Neural cell (in vitro differentiated cells): ENCODE results near the gene PVALEF. TPM values are rescaled to one million over a fixed set of nuclear protein-coding genes. Genes with fewer than 3 reads are reported as not detected.

Experiments
- H2AFZ ChIP-seq: fragments of 200-600, 300-800 bp; sonication (generic), shearing (Covaris generic); 2 replicates; pipeline ENCODE4 v1.6.0; 2014; ENCODE audit warnings: low read depth, mild to moderate bottlenecking, antibody characterized with exemption, low read length, moderate library complexity
- H3F3A ChIP-seq: fragments of 200-600 bp; shearing (Covaris generic); 2 replicates; pipeline ENCODE4 v1.6.1; 2016; ENCODE audit warnings: mild to moderate bottlenecking, moderate library complexity, mixed read lengths, antibody characterized with exemption, low read length; ENCODE audit not compliant: insufficient read depth, poor library complexity, severe bottlenecking
- H3K27ac ChIP-seq: fragments of 200-600, 300-800 bp; sonication (generic), shearing (Covaris generic); 2 replicates; pipeline ENCODE4 v1.5.1; 2014; ENCODE audit warnings: mild to moderate bottlenecking, low read length, moderate library complexity
- H3K27me3 ChIP-seq: fragments of 300-800, 200-600 bp; sonication (generic), shearing (Covaris generic); 2 replicates; pipeline ENCODE4 v1.6.0; 2014; ENCODE audit warnings: mild to moderate bottlenecking, low read depth, low read length, moderate library complexity; ENCODE audit not compliant: insufficient read depth
- H3K36me3 ChIP-seq: fragments of 300-800, 200-600 bp; sonication (generic), shearing (Covaris generic); 2 replicates; pipeline ENCODE4 v1.5.1; 2014; ENCODE audit warnings: mild to moderate bottlenecking, antibody characterized with exemption, low read length, moderate library complexity; ENCODE audit not compliant: insufficient read depth
- H3K4me2 ChIP-seq: fragments of 300-800, 200-600 bp; sonication (generic), shearing (Covaris generic); 2 replicates; pipeline ENCODE4 v1.6.0; 2014; ENCODE audit warnings: mild to moderate bottlenecking, low read length
- H3K4me3 ChIP-seq: fragments of 300-800, 200-600 bp; sonication (generic), shearing (Covaris generic); 2 replicates; pipeline ENCODE4 v1.5.1; 2014; ENCODE audit warnings: mild to moderate bottlenecking, low read length, moderate library complexity
- H3K79me2 ChIP-seq: fragments of 200-600 bp; shearing (Covaris generic); replicated peaks from 2 replicates; pipeline ENCODE4 v1.6.0; 2014; ENCODE audit warnings: mild to moderate bottlenecking, low read length, moderate library complexity; ENCODE audit not compliant: insufficient read depth
- H3K9ac ChIP-seq: fragments of 300-800, 200-600 bp; sonication (generic), shearing (Covaris generic); 2 replicates; pipeline ENCODE4 v1.6.1; 2016; ENCODE audit warnings: mild to moderate bottlenecking, low read length, mixed read lengths
- H3K9me2 ChIP-seq: fragments of 200-600 bp; shearing (Covaris generic); 2 replicates; pipeline ENCODE4 v1.6.1; 2016; ENCODE audit warnings: mild to moderate bottlenecking, low read length, mixed read lengths; ENCODE audit not compliant: insufficient read depth
- H3K9me3 ChIP-seq: fragments of 200-600, 300-800 bp; sonication (generic), shearing (Covaris generic); 2 replicates; pipeline ENCODE4 v1.6.1; 2016; ENCODE audit warnings: mild to moderate bottlenecking, mixed run types, low read length, moderate library complexity, mixed read lengths
- H4K20me1 ChIP-seq: fragments of 200-600 bp; shearing (Covaris generic); 2 replicates; pipeline ENCODE4 v1.6.1; 2016; ENCODE audit warnings: mild to moderate bottlenecking, mixed run types; ENCODE audit not compliant: insufficient read depth
- EP300 ChIP-seq: fragments of 450-650 bp; conservative IDR thresholded peaks from 2 replicates; pipeline ENCODE4 v1.6.1; 2014; ENCODE audit warnings: antibody characterized with exemption, mild to moderate bottlenecking, moderate library complexity; ENCODE audit not compliant: poor library complexity, severe bottlenecking
- EZH2 ChIP-seq: fragments of 200-600, 300-800 bp; shearing (Covaris generic), sonication (generic); IDR thresholded peaks from 2 replicates; pipeline ENCODE4 v1.6.1; 2014; ENCODE audit warnings: antibody characterized with exemption, low read length, borderline replicate concordance, mild to moderate bottlenecking; ENCODE audit not compliant: insufficient read depth, poor library complexity, severe bottlenecking
- MXI1 ChIP-seq: fragments of 450-650 bp; conservative IDR thresholded peaks from 2 replicates; pipeline ENCODE4 v1.6.1; 2014; ENCODE audit warnings: antibody characterized with exemption, mild to moderate bottlenecking; ENCODE audit not compliant: poor library complexity, severe bottlenecking
- POLR2AphosphoS5 ChIP-seq: IDR thresholded peaks from 2 replicates; pipeline ENCODE4 v1.6.1; 2012
- RAD21 ChIP-seq: fragments of 450-650 bp; conservative IDR thresholded peaks from 2 replicates; pipeline ENCODE4 v1.6.1; 2014; ENCODE audit warnings: antibody characterized with exemption, mild to moderate bottlenecking, moderate library complexity
- SMC3 ChIP-seq: fragments of 450-650 bp; conservative IDR thresholded peaks from 2 replicates; pipeline ENCODE4 v1.6.1; 2014; ENCODE audit warnings: antibody characterized with exemption, mild to moderate bottlenecking, moderate library complexity; ENCODE audit not compliant: poor library complexity
- TAF1 ChIP-seq: IDR thresholded peaks from 2 replicates; pipeline ENCODE4 v1.6.1; 2012; ENCODE audit warnings: low read depth
- polyA plus RNA-seq: library from polyadenylated mRNA; depleted of rRNA; stranded (reverse); fragments of >200 nt; gene quantifications from 2 replicates; pipeline ENCODE4 v1.2.3, GENCODE V29; 2014
- TF ChIP-seq, protein P1 (sequence below): fragments of 450-650 bp; IDR thresholded peaks from 2 replicates; pipeline ENCODE4 v1.5.1; 2014; ENCODE audit warnings: antibody characterized with exemption, mild to moderate bottlenecking, moderate library complexity; ENCODE audit not compliant: poor library complexity, severe bottlenecking
- TF ChIP-seq, protein P2 (sequence below): IDR thresholded peaks from 2 replicates; pipeline ENCODE4 v1.6.1; 2012; ENCODE audit warnings: borderline replicate concordance

The PVALEF gene
- polyA plus RNA-seq, 1 donor from 2014 or later: not detected

DNA sequence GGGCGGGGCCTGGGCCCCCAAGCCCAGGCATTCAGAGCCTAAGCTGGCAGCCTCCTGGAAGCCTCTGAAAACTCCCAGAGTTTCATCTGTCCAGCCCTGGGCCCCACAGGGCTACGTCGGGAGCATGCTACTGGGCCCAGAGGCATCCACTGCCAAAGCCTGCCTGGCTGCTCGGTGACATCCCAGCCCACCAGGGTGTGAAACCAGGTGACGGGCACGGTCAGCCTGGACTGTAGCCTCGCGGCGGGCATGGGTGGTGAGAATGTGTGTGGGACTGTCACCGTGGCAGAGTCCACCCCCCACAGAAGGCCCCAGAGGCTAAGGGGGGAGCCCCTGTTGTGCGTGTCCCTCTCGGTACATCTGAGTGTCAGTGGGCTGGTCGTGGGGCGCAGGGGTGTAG, 26.3 kb downstream of the PVALEF start:
- no peak for TF ChIP-seq MXI1
- TF ChIP-seq TAF1: no peak
- TF ChIP-seq RAD21: no peak
- TF ChIP-seq EZH2: no peak
- TF ChIP-seq POLR2AphosphoS5: no peak
- TF ChIP-seq, protein P1, sequence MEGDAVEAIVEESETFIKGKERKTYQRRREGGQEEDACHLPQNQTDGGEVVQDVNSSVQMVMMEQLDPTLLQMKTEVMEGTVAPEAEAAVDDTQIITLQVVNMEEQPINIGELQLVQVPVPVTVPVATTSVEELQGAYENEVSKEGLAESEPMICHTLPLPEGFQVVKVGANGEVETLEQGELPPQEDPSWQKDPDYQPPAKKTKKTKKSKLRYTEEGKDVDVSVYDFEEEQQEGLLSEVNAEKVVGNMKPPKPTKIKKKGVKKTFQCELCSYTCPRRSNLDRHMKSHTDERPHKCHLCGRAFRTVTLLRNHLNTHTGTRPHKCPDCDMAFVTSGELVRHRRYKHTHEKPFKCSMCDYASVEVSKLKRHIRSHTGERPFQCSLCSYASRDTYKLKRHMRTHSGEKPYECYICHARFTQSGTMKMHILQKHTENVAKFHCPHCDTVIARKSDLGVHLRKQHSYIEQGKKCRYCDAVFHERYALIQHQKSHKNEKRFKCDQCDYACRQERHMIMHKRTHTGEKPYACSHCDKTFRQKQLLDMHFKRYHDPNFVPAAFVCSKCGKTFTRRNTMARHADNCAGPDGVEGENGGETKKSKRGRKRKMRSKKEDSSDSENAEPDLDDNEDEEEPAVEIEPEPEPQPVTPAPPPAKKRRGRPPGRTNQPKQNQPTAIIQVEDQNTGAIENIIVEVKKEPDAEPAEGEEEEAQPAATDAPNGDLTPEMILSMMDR: no peak
- TF ChIP-seq SMC3: no peak
- TF ChIP-seq EP300: no peak
- TF ChIP-seq, protein P2, sequence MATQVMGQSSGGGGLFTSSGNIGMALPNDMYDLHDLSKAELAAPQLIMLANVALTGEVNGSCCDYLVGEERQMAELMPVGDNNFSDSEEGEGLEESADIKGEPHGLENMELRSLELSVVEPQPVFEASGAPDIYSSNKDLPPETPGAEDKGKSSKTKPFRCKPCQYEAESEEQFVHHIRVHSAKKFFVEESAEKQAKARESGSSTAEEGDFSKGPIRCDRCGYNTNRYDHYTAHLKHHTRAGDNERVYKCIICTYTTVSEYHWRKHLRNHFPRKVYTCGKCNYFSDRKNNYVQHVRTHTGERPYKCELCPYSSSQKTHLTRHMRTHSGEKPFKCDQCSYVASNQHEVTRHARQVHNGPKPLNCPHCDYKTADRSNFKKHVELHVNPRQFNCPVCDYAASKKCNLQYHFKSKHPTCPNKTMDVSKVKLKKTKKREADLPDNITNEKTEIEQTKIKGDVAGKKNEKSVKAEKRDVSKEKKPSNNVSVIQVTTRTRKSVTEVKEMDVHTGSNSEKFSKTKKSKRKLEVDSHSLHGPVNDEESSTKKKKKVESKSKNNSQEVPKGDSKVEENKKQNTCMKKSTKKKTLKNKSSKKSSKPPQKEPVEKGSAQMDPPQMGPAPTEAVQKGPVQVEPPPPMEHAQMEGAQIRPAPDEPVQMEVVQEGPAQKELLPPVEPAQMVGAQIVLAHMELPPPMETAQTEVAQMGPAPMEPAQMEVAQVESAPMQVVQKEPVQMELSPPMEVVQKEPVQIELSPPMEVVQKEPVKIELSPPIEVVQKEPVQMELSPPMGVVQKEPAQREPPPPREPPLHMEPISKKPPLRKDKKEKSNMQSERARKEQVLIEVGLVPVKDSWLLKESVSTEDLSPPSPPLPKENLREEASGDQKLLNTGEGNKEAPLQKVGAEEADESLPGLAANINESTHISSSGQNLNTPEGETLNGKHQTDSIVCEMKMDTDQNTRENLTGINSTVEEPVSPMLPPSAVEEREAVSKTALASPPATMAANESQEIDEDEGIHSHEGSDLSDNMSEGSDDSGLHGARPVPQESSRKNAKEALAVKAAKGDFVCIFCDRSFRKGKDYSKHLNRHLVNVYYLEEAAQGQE: no peak
- Histone ChIP-seq H3K36me3 (no peaks in the 10 kb centered on the region), H3F3A (no peaks in the 10 kb centered on the region), H4K20me1 (no peaks in the 10 kb centered on the region), H3K27ac (no peak overlapping the region), H3K9ac (no peak overlapping the region), H3K9me3 (no peaks in the 10 kb centered on the region), H3K4me2 (no peak overlapping the region), H3K9me2 (no peaks in the 10 kb centered on the region), H2AFZ (no peak overlapping the region), H3K79me2 (no peaks in the 10 kb centered on the region), H3K27me3 (no peaks in the 10 kb centered on the region), H3K4me3 (no peak overlapping the region)

DNA sequence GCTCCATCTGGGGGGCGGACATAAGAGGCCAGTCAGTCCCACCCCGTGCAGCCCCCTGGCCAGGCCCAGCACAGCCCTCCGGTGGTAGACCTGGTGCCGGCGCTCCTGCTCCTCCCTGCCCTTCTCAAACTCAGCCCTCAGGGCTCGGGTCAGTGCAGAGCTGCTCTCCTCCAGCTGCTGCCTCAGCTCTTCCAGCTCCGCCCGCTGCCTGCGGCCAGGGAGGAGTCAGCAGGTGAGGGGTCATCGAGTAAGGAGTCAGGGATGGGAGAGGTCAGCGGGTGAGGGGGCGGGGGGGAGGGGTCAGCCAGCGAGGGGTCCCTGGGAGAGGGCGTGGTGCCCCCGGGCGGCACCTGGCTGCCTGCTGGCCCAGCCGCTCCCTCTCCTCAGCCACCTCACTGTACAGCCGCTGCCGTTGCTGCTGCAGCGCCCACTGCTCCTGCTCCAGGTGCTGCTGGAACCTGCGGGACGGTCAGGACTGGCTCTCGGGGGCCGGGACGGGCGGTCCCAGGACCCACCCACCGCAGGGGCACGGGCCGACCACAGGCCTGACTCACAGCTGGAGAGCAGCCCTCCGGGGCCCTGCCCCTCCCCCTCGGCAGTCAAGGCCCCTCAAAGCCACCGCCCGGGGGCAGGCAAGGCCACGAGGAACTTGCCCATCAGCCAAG, 27.2 kb downstream of the PVALEF start:
- H3K4me3 ChIP-seq: no peak overlapping the region
- H3K36me3 ChIP-seq: no peaks in the 10 kb centered on the region
- no peaks in the 10 kb centered on the region for H3K9me3 ChIP-seq
- H3K27me3 ChIP-seq: no peaks in the 10 kb centered on the region
- no peaks in the 10 kb centered on the region for H3K9me2 ChIP-seq
- no peaks in the 10 kb centered on the region for H4K20me1 ChIP-seq
- no peak overlapping the region for H3K9ac ChIP-seq
- H3K27ac ChIP-seq: no peak overlapping the region
- TF ChIP-seq RAD21 (no peak), TAF1 (no peak), EP300 (no peak)
- TF ChIP-seq, protein P1: no peak
- no peaks in the 10 kb centered on the region for H3K79me2 ChIP-seq
- no peaks in the 10 kb centered on the region for H3F3A ChIP-seq
- no peak overlapping the region for H3K4me2 ChIP-seq
- no peak overlapping the region for H2AFZ ChIP-seq
